Cerebellar nuclear complex (tissue), 1 donor: ENCODE results near the gene ARHGAP25.

ENCODE experiments used
- DNase-seq, 2 experiments: peaks; one replicate each; lab custom pipeline; 2025; lab: John Stamatoyannopoulos, UW

The ARHGAP25 gene

GRCh38 chr2:68742626-68743415 is 8.2 kb downstream of the ARHGAP25 start:
- DNase-seq: no peak

GRCh38 chr2:68743531-68743930 is 8.9 kb downstream of the ARHGAP25 start:
- no peak for DNase-seq

- no peak for DNase-seq
Observed at GRCh38 chr2:68744366-68744912, 9.8 kb downstream of the ARHGAP25 start.

- DNase-seq: no peak
Observed at GRCh38 chr2:68745006-68745405, 10.4 kb downstream of the ARHGAP25 start.

GRCh38 chr2:68746408-68746807 is 11.8 kb downstream of the ARHGAP25 start:
- DNase-seq: no peak

- DNase-seq: no peak
Observed at GRCh38 chr2:68747413-68747812, 12.8 kb downstream of the ARHGAP25 start.

- no peak for DNase-seq
Observed at GRCh38 chr2:68747900-68748299, 13.3 kb downstream of the ARHGAP25 start.

- DNase-seq: no peak
Observed at GRCh38 chr2:68748568-68748967, 14.0 kb downstream of the ARHGAP25 start.

- DNase-seq: no peak
Observed at GRCh38 chr2:68749345-68749744, 14.7 kb downstream of the ARHGAP25 start.

- no peak for DNase-seq
Observed at GRCh38 chr2:68750592-68751396, 16.2 kb downstream of the ARHGAP25 start.

GRCh38 chr2:68751397-68752339 is 17.1 kb downstream of the ARHGAP25 start:
- no peak for DNase-seq

GRCh38 chr2:68753318-68753717 is 18.7 kb downstream of the ARHGAP25 start:
- DNase-seq: no peak

- no peak for DNase-seq
Observed at GRCh38 chr2:68755071-68755470, 20.5 kb downstream of the ARHGAP25 start.

- no peak for DNase-seq
Observed at GRCh38 chr2:68756178-68756577, 21.6 kb downstream of the ARHGAP25 start.

- DNase-seq: no peak
Observed at GRCh38 chr2:68757081-68757480, 22.5 kb downstream of the ARHGAP25 start.

GRCh38 chr2:68762100-68762499 is 27.5 kb downstream of the ARHGAP25 start:
- no peak for DNase-seq

GRCh38 chr2:68762665-68763064 is 28.1 kb downstream of the ARHGAP25 start:
- DNase-seq: no peak

GRCh38 chr2:68764041-68764805 is 29.6 kb downstream of the ARHGAP25 start:
- no peak for DNase-seq

GRCh38 chr2:68764806-68765311 is 30.2 kb downstream of the ARHGAP25 start:
- DNase-seq: no peak

- no peak for DNase-seq
Observed at GRCh38 chr2:68765739-68766375, 31.2 kb downstream of the ARHGAP25 start.
